ENCODE results near the gene ZNF488.

The ZNF488 gene

GRCh38 chr10:47409866-47410256, 25.8 kb upstream of the ZNF488 start:
- H3K27ac ChIP-seq (ENCODE audit: insufficient read depth, low read depth, low read length, poor library complexity, severe bottlenecking) = no peak overlapping the region
- H3K4me3 ChIP-seq (ENCODE audit: insufficient read depth, low read depth, low read length) = no peak overlapping the region
- 80 to 86% methylated on average over 3 of the region's 3 CpGs for WGBS, 2 experiments
- H3K36me3 ChIP-seq (ENCODE audit: control insufficient read depth, insufficient read depth, low read length) = no peaks in the 10 kb centered on the region
- no peaks in the 10 kb centered on the region for H3K9me3 ChIP-seq (ENCODE audit: control insufficient read depth, low read length)
- H3K27me3 ChIP-seq (ENCODE audit: control insufficient read depth, insufficient read depth, low read length, poor library complexity, severe bottlenecking) = no peaks in the 10 kb centered on the region
- H3K4me1 ChIP-seq (ENCODE audit: control insufficient read depth, insufficient read depth, low read length) = peaks cover 6% of the 10 kb centered on the region

- WGBS, 2 experiments = 81 to 86% methylated on average over 15 of the region's 15 CpGs
- H3K36me3 ChIP-seq (ENCODE audit: control insufficient read depth, insufficient read depth, low read length) = no peaks in the 10 kb centered on the region
Measured at GRCh38 chr10:47409171-47409865, 25.2 kb upstream of the ZNF488 start.

GRCh38 chr10:47408606-47409005, 24.5 kb upstream of the ZNF488 start:
- peaks cover 14% of the 10 kb centered on the region for H3K4me1 ChIP-seq (ENCODE audit: control insufficient read depth, insufficient read depth, low read length)
- H3K27ac ChIP-seq (ENCODE audit: insufficient read depth, low read depth, low read length, poor library complexity, severe bottlenecking) = no peak overlapping the region
- H3K4me3 ChIP-seq (ENCODE audit: insufficient read depth, low read depth, low read length) = no peak overlapping the region
- no peaks in the 10 kb centered on the region for H3K36me3 ChIP-seq (ENCODE audit: control insufficient read depth, insufficient read depth, low read length)
- 85 to 93% methylated on average over 6 of the region's 6 CpGs for WGBS, 2 experiments
- no peaks in the 10 kb centered on the region for H3K27me3 ChIP-seq (ENCODE audit: control insufficient read depth, insufficient read depth, low read length, poor library complexity, severe bottlenecking)
- H3K9me3 ChIP-seq (ENCODE audit: control insufficient read depth, low read length) = no peaks in the 10 kb centered on the region

More at GRCh38 chr10:47409171-47409865, 25.2 kb upstream of the ZNF488 start:
- Histone ChIP-seq H3K4me1 (ENCODE audit: control insufficient read depth, insufficient read depth, low read length) (peaks cover 7% of the 10 kb centered on the region), H3K27ac (ENCODE audit: insufficient read depth, low read depth, low read length, poor library complexity, severe bottlenecking) (no peak overlapping the region), H3K9me3 (ENCODE audit: control insufficient read depth, low read length) (no peaks in the 10 kb centered on the region), H3K27me3 (ENCODE audit: control insufficient read depth, insufficient read depth, low read length, poor library complexity, severe bottlenecking) (no peaks in the 10 kb centered on the region), H3K4me3 (ENCODE audit: insufficient read depth, low read depth, low read length) (no peak overlapping the region)

DNA sequence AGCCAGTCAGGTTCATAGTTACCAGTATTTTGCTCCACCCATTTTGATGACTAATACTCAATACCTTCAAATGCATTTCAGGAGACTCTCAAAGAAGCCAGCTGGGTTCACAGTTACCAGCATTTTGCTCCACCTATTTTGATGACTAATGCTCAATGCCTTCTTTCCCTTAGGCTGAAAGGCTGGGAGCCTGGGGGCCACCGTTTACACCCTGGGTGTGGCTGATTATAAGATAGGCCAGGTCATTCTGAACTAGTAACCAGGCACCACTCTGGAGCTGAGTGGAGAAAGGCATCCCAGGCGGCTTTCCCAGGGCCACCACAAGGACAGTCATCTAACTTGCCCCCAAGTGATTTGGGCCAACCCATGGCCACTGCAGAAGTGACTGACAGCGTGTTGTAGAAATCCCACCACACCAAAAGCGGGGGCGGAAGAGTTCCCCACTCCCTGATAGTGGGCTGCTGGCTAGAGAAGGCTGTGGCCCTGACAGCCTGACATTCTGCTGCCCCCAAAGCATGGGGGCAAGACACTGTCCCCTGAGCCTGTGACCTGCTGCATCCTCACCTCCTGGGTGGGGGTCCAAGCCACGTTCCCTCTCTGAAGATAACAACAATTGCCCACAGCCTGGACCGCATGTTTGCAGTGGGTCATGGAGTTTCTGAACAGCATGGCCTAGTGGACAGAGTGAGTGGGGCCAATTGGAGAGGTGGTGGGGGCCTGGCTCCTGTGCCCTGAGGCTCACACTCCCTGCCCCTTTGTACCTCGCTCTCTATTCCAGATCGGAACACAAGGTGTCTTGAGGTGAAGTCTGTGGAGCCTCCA, 23.0 kb upstream of the ZNF488 start:
- Histone ChIP-seq H3K4me3 (ENCODE audit: insufficient read depth, low read depth, low read length) (no peak overlapping the region), H3K4me1 (ENCODE audit: control insufficient read depth, insufficient read depth, low read length) (peaks cover 27% of the 10 kb centered on the region), H3K27me3 (ENCODE audit: control insufficient read depth, insufficient read depth, low read length, poor library complexity, severe bottlenecking) (no peaks in the 10 kb centered on the region), H3K27ac (ENCODE audit: insufficient read depth, low read depth, low read length, poor library complexity, severe bottlenecking) (no peak overlapping the region), H3K9me3 (ENCODE audit: control insufficient read depth, low read length) (no peaks in the 10 kb centered on the region), H3K36me3 (ENCODE audit: control insufficient read depth, insufficient read depth, low read length) (no peaks in the 10 kb centered on the region)
- 85 to 87% methylated on average over 9 of the region's 9 CpGs for WGBS, 2 experiments

DNA sequence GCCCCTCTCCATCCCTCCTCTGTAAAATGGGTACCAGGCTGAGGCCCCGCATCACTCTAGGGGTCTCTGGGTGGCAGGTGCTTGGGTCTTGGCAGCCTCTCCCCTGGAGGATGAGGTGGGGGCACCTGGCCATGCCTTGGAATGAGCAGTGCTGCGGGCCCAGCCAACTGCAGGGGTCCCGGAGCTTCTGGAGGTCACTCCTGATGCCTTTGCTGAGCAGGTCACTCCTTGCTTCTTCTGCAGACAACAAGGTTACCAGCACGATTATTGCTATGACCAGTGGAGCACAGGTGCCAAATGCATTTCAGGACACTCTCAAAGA, 22.4 kb upstream of the ZNF488 start:
- no peaks in the 10 kb centered on the region for H3K27me3 ChIP-seq (ENCODE audit: control insufficient read depth, insufficient read depth, low read length, poor library complexity, severe bottlenecking)
- H3K4me1 ChIP-seq (ENCODE audit: control insufficient read depth, insufficient read depth, low read length) = peaks cover 28% of the 10 kb centered on the region
- H3K36me3 ChIP-seq (ENCODE audit: control insufficient read depth, insufficient read depth, low read length) = no peaks in the 10 kb centered on the region
- H3K4me3 ChIP-seq (ENCODE audit: insufficient read depth, low read depth, low read length) = no peak overlapping the region
- 89 to 91% methylated on average over 4 of the region's 4 CpGs for WGBS, 2 experiments
- no peak overlapping the region for H3K27ac ChIP-seq (ENCODE audit: insufficient read depth, low read depth, low read length, poor library complexity, severe bottlenecking)
- no peaks in the 10 kb centered on the region for H3K9me3 ChIP-seq (ENCODE audit: control insufficient read depth, low read length)

GRCh38 chr10:47405857-47406547, 21.9 kb upstream of the ZNF488 start:
- Histone ChIP-seq H3K4me1 (ENCODE audit: control insufficient read depth, insufficient read depth, low read length) (peaks cover 28% of the 10 kb centered on the region), H3K27me3 (ENCODE audit: control insufficient read depth, insufficient read depth, low read length, poor library complexity, severe bottlenecking) (no peaks in the 10 kb centered on the region), H3K36me3 (ENCODE audit: control insufficient read depth, insufficient read depth, low read length) (no peaks in the 10 kb centered on the region), H3K9me3 (ENCODE audit: control insufficient read depth, low read length) (no peaks in the 10 kb centered on the region), H3K27ac (ENCODE audit: insufficient read depth, low read depth, low read length, poor library complexity, severe bottlenecking) (no peak overlapping the region), H3K4me3 (ENCODE audit: insufficient read depth, low read depth, low read length) (no peak overlapping the region)
- 92% methylated on average over 11 of the region's 11 CpGs for WGBS, 2 experiments

- Histone ChIP-seq H3K27me3 (ENCODE audit: control insufficient read depth, insufficient read depth, low read length, poor library complexity, severe bottlenecking) (no peaks in the 10 kb centered on the region), H3K36me3 (ENCODE audit: control insufficient read depth, insufficient read depth, low read length) (no peaks in the 10 kb centered on the region), H3K9me3 (ENCODE audit: control insufficient read depth, low read length) (no peaks in the 10 kb centered on the region), H3K4me3 (ENCODE audit: insufficient read depth, low read depth, low read length) (no peak overlapping the region), H3K27ac (ENCODE audit: insufficient read depth, low read depth, low read length, poor library complexity, severe bottlenecking) (no peak overlapping the region), H3K4me1 (ENCODE audit: control insufficient read depth, insufficient read depth, low read length) (peaks cover 27% of the 10 kb centered on the region)
- 86 to 95% methylated on average over 2 of the region's 2 CpGs for WGBS, 2 experiments
Measured at GRCh38 chr10:47404937-47405336, 20.8 kb upstream of the ZNF488 start.

- H3K27ac ChIP-seq (ENCODE audit: insufficient read depth, low read depth, low read length, poor library complexity, severe bottlenecking) = no peak overlapping the region
- H3K4me1 ChIP-seq (ENCODE audit: control insufficient read depth, insufficient read depth, low read length) = peaks cover 22% of the 10 kb centered on the region
- H3K36me3 ChIP-seq (ENCODE audit: control insufficient read depth, insufficient read depth, low read length) = no peaks in the 10 kb centered on the region
- 89 to 93% methylated on average over 6 of the region's 6 CpGs for WGBS, 2 experiments
- no peaks in the 10 kb centered on the region for H3K9me3 ChIP-seq (ENCODE audit: control insufficient read depth, low read length)
- no peak overlapping the region for H3K4me3 ChIP-seq (ENCODE audit: insufficient read depth, low read depth, low read length)
- H3K27me3 ChIP-seq (ENCODE audit: control insufficient read depth, insufficient read depth, low read length, poor library complexity, severe bottlenecking) = no peaks in the 10 kb centered on the region
Measured at GRCh38 chr10:47404446-47404845, 20.4 kb upstream of the ZNF488 start.

DNA sequence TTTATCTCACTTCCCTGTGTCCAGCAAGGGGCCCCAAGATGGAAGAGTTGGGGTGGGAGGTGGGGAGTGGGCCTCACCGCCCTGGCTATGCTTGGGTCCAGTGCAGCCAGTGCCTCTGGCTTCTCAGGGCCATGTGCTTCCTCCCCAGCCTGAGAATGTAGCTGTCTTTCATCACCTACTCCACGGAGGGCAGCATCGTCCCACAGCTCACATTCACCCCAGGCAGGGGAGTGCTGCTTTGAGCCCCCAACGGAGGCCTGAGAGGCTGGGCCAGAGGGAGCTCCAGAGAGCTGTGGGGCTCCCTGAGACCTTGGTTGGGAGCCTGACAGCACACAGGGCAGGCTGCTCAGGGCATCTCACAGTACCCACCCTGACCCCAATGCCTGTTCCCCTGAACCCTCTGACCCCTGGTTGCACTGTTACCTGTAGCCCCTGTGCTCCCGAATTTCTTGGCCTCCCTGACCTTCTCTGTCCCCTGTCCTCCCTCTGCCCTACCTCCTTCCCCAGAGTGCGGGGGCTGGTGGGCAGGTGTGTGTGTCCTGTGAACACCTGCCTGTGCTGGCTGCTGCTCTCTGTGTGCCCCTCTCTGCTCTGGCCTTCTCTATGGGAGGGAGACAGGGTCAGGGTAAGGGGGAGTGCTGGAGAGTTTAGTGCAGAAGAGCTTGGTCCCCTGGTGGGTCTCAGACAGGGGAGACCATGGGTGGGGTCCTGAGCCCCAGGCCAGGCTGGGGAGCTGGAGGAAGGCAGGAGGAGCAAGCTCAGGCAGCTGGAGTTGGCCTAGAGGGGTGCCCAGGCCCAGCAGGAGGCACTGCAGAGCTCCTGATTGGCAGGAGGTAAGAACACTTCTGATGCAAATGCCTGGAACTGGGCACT, 19.6 kb upstream of the ZNF488 start:
- H3K36me3 ChIP-seq (ENCODE audit: control insufficient read depth, insufficient read depth, low read length) = no peaks in the 10 kb centered on the region
- no peak overlapping the region for H3K4me3 ChIP-seq (ENCODE audit: insufficient read depth, low read depth, low read length)
- no peak overlapping the region for H3K27ac ChIP-seq (ENCODE audit: insufficient read depth, low read depth, low read length, poor library complexity, severe bottlenecking)
- no peaks in the 10 kb centered on the region for H3K9me3 ChIP-seq (ENCODE audit: control insufficient read depth, low read length)
- WGBS, 2 experiments = 60 to 70% methylated on average over 6 of the region's 6 CpGs
- H3K27me3 ChIP-seq (ENCODE audit: control insufficient read depth, insufficient read depth, low read length, poor library complexity, severe bottlenecking) = no peaks in the 10 kb centered on the region
- H3K4me1 ChIP-seq (ENCODE audit: control insufficient read depth, insufficient read depth, low read length) = peaks cover 22% of the 10 kb centered on the region
